Measurements from ENCODE around the gene AMZ2.

DNA sequence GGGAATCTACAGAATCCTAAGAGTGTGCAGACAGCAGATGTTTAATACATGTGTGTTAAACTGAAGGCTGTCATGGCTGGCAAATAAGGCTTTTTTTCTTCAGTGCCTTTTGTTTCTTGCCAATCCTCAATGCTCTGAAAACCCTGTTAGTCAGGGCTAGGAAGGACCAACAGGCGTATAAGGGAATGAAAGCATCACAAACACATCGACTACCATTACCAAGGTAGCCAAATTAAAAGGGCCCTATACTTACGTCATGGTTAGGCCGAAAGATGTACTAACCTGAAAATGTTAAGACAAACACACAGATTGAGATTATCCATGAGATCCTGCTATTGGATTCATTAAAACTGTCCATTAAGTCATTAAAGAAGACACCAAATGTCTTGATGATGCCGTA is 30.0 kb downstream of the AMZ2 start:
- TF ChIP-seq CTCF (conservative IDR thresholded peaks at IDR 0.05) (no peak), EZH2 (IDR thresholded peaks at IDR 0.05; ENCODE audit: low read depth) (no peak)
